Colon (tissue), 2 donors: ENCODE measurements around the gene CORO7.
"Not testable (repeated sequence)": the region's sequence is repeated elsewhere in the genome, so short reads cannot be mapped to it uniquely, and the experiment has no call there.

Source experiments
- FAIRE-seq: peaks from 2 replicates; lab custom pipeline; 2012; peaks lifted over from hg19 to GRCh38; lab: Jason Lieb, UNC
- donor health status: control.
- donor health status: control.

The CORO7 gene

GRCh38 chr16:4352843-4353242 is 63.6 kb downstream of the CORO7 start:
- no peak for FAIRE-seq

- no peak for FAIRE-seq
Measured at GRCh38 chr16:4351880-4352279, 64.5 kb downstream of the CORO7 start.

- FAIRE-seq, result no peak
Measured at GRCh38 chr16:4350787-4351659, 65.4 kb downstream of the CORO7 start, which contains the start of gene PAM16. PAM16 (minus strand) TSS chr16:4351321; CDS start chr16:4351234, 87 bp downstream.

GRCh38 chr16:4350365-4350786 is 66.0 kb downstream of the CORO7 start:
- FAIRE-seq, result no peak

- FAIRE-seq, result no peak
Measured at GRCh38 chr16:4349332-4349731, 67.1 kb downstream of the CORO7 start.

- no peak for FAIRE-seq
Measured at GRCh38 chr16:4347765-4348509, 68.5 kb downstream of the CORO7 start.

- no peak for FAIRE-seq
Measured at GRCh38 chr16:4347010-4347409, 69.4 kb downstream of the CORO7 start.

GRCh38 chr16:4345836-4346781 is 70.3 kb downstream of the CORO7 start:
- no peak for FAIRE-seq

- FAIRE-seq, result no peak
Measured at GRCh38 chr16:4344983-4345835, 71.2 kb downstream of the CORO7 start.

GRCh38 chr16:4344300-4344982 is 72.0 kb downstream of the CORO7 start:
- not testable (repeated sequence) for FAIRE-seq

GRCh38 chr16:4342866-4343744 is 73.3 kb downstream of the CORO7 start:
- no peak for FAIRE-seq

- no peak for FAIRE-seq
Measured at GRCh38 chr16:4341250-4341649, 75.1 kb downstream of the CORO7 start.

GRCh38 chr16:4340443-4340842 is 76.0 kb downstream of the CORO7 start:
- FAIRE-seq, result no peak

GRCh38 chr16:4339909-4340308 is 76.5 kb downstream of the CORO7 start:
- FAIRE-seq, result no peak

- no peak for FAIRE-seq
Measured at GRCh38 chr16:4339455-4339854, 76.9 kb downstream of the CORO7 start.

- no peak for FAIRE-seq
Measured at GRCh38 chr16:4338712-4339299, 77.6 kb downstream of the CORO7 start.

- FAIRE-seq, result no peak
Measured at GRCh38 chr16:4338125-4338582, 78.2 kb downstream of the CORO7 start.

- FAIRE-seq, result no peak
Measured at GRCh38 chr16:4337540-4338088, 78.8 kb downstream of the CORO7 start.
